Retinal pigment epithelial cell (primary cell): Measurements from ENCODE around the gene CTNNA2.
A peak's percentile ranks its signal among the peaks of the same experiment; 100 is the strongest.

Experiments used
- DNase-seq: peaks from one replicate; pipeline ENCODE4 v3.0.0-alpha.2; 2010; ENCODE audit warnings: low read depth
- H3K4me3 ChIP-seq: 2 replicates; pipeline ENCODE4 v1.5.1; 2011; ENCODE audit warnings: mild to moderate bottlenecking, low read length, control low read depth, moderate library complexity
- TF ChIP-seq, protein P1 (sequence below): conservative IDR thresholded peaks from 2 replicates; pipeline ENCODE4 v1.5.1; 2011; ENCODE audit warnings: low read depth, low read length, control low read depth, inconsistent platforms

Gene CTNNA2

GRCh38 chr2:80248146-80248545 is 735.3 kb downstream of the CTNNA2 start:
- TF ChIP-seq, protein P1, sequence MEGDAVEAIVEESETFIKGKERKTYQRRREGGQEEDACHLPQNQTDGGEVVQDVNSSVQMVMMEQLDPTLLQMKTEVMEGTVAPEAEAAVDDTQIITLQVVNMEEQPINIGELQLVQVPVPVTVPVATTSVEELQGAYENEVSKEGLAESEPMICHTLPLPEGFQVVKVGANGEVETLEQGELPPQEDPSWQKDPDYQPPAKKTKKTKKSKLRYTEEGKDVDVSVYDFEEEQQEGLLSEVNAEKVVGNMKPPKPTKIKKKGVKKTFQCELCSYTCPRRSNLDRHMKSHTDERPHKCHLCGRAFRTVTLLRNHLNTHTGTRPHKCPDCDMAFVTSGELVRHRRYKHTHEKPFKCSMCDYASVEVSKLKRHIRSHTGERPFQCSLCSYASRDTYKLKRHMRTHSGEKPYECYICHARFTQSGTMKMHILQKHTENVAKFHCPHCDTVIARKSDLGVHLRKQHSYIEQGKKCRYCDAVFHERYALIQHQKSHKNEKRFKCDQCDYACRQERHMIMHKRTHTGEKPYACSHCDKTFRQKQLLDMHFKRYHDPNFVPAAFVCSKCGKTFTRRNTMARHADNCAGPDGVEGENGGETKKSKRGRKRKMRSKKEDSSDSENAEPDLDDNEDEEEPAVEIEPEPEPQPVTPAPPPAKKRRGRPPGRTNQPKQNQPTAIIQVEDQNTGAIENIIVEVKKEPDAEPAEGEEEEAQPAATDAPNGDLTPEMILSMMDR: no peak
- no peak overlapping the region for H3K4me3 ChIP-seq
- no peak for DNase-seq

DNA sequence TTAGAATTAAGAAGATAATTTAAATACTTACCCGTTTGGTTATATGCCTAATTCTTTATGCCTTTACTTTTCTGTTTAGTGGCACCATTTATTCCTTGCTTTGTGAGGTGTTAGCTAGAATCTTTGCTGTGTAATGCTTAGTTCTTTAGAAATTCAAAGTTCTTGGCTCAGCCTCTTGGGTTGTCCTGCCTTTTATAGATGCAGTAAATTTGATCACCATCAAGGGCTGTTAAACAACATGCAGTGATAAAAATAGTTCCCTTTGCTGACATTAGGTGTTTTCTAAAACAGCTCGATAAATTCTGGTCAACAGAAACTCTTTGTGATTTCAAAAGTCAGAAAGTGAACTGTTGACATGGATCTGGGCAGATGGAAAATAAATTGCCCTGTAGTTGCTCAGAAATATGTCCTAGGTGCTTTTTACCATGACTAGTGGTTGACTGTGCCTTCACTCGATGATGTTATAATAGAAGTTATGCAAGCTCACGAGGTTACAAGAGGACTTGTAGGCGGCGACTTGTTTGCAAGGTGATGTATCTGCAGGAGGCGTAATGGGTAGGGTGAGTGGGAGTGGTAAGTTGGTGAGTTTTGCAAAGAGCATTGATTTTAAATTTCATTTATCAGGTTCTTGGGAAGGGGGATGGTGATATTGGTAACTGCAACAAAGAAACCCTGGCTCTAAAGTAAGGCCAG is 739.6 kb downstream of the CTNNA2 start:
- H3K4me3 ChIP-seq: no peak overlapping the region
- TF ChIP-seq, protein P1: no peak
- DNase-seq: no peak

DNA sequence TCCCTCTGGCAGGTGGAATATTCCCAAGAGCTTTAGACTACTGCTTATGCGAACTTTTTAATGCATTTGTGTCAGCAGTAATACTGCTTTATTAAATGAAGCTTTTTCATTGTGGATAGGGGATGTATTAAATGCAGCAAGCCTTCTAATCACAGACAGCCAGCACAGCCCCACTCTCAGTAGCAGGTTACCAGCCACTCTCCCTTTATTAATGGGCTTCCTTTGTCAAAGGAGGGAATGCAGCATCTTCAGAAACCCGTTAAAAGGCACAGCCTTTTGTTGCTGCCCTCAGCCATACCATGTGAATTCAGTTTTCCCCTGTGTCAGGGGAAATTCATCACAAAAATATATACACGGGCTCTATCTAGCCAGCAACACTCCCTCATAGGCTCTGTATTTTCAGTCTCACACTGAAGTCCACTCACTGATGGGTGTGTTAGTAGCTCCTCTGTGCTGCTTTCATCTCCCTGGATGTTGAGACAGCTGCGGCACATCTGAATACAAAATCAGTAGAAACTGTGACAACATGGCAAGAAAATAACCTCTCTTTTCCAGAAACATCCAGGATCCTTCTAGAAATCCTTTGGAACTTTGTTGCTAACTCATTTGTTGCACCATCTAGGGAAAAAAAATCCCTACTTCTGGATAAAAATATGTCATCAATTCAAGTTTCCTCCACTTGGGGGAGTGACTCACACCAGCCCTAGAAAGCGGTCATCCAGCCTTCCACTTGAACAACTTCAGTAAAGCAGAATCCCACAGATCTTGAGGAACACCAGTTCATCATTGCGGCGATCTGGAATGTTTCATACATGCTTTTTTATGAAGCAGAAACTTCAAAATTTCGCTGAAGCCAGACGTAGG is 743.3 kb downstream of the CTNNA2 start:
- peak; percentile 4 for DNase-seq
- TF ChIP-seq, protein P1: peak; percentile 53

GRCh38 chr2:80256782-80257167 is 743.9 kb downstream of the CTNNA2 start:
- TF ChIP-seq, protein P1: no peak
- DNase-seq: no peak
- H3K4me3 ChIP-seq: no peak overlapping the region

More for the DNA sequence above, 743.3 kb downstream of the CTNNA2 start:
- no peak overlapping the region for H3K4me3 ChIP-seq

GRCh38 chr2:80257450-80257849 is 744.6 kb downstream of the CTNNA2 start:
- no peak overlapping the region for H3K4me3 ChIP-seq
- TF ChIP-seq, protein P1: no peak
- no peak for DNase-seq

DNA sequence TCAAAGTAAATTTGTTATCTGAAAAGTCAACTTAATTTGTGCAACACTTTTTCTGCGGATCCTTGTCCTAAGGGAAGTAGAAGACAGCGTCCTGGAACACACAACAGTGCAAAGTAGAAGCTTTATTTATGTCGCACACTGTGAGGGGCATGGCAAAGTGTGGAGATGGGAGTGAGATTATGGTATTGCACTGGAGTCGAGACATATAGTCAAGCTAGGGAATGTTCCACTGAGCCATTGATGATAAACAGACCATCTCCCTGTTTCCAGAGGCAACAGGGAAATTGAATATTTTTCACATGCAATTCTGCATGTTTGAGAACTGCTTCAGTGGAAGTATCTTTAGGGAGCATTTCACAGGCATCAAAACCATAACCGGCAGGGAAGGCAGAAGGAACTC is 745.5 kb downstream of the CTNNA2 start:
- TF ChIP-seq, protein P1: no peak
- DNase-seq: no peak
- no peak overlapping the region for H3K4me3 ChIP-seq
